Measurements from ENCODE around the gene DNAAF3.
"Not testable (repeated sequence)": the region's sequence is repeated elsewhere in the genome, so short reads cannot be mapped to it uniquely, and the experiment has no call there.

DNAAF3 gene

DNA sequence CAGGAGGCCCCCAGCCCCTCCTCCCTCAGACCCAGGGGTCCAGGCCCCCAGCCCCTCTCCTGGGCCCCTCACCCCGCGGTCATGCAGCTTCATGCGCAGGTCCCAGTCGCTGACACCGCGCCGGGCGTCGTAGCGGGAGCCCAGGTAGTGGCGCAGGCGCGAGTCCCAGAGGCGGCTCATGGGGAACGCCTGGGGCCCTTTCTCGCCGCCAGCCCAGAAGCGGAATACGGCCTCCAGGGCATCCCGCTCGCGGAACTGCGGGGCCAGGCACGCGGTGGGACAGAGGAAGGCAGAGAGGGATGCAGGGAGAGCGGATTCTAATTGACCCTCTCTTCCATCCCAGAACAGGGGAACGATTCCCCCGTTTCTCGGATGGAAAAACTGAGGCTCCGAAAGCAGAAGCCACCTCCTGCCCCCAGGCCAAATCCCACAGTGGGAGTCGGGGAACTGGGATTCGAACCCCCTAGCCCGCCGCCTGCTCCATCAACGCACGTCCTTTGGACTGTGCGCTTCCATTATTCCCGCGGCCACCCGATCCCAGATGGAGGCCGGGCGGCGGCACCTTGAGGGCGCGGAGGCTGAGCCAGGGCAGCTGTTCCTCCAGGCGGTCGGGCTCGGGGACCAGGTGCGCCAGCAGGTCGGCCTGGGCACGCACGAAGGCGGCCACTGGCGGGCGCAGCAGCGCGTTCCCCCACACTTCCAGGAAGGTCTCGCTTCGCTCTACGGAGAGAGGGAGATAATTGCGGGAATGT is 4.7 kb downstream of the DNAAF3 start:
- Histone ChIP-seq H3K9me3 (ENCODE audit: control insufficient read depth, low read length) (no peaks in the 10 kb centered on the region), H3K27me3 (ENCODE audit: control insufficient read depth, insufficient read depth, low read length, poor library complexity, severe bottlenecking) (peaks cover 13% of the 10 kb centered on the region), H3K36me3 (ENCODE audit: control insufficient read depth, insufficient read depth, low read length) (no peaks in the 10 kb centered on the region), H3K4me1 (ENCODE audit: control insufficient read depth, insufficient read depth, low read length) (peaks cover 17% of the 10 kb centered on the region), H3K4me3 (ENCODE audit: insufficient read depth, low read depth, low read length) (no peak overlapping the region), H3K27ac (ENCODE audit: insufficient read depth, low read depth, low read length, poor library complexity, severe bottlenecking) (no peak overlapping the region)
- 92% methylated on average over 54 to 58 of the region's 61 CpGs for WGBS, 2 experiments

DNA sequence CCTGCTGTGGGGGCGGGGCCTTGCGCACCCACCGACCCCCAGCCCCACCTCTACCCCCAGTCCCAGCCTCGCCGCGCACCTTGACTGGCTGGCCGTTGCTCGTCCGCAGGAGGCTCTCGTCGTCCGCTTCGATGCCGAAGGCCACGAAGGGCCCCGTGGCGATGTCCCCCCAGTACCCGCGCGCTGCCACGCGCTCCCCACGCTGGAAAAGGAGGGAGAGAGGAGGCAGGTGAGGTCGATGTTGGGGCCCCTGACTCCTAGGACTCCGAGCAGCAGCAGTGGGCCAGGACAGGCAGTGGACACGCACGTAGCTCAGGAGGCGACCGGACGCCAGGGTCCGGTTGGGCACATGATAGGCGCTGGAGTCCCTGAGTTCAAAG is 5.4 kb downstream of the DNAAF3 start:
- Histone ChIP-seq H3K36me3 (ENCODE audit: control insufficient read depth, insufficient read depth, low read length) (no peaks in the 10 kb centered on the region), H3K9me3 (ENCODE audit: control insufficient read depth, low read length) (no peaks in the 10 kb centered on the region), H3K4me1 (ENCODE audit: control insufficient read depth, insufficient read depth, low read length) (peaks cover 17% of the 10 kb centered on the region), H3K27me3 (ENCODE audit: control insufficient read depth, insufficient read depth, low read length, poor library complexity, severe bottlenecking) (peaks cover 13% of the 10 kb centered on the region), H3K27ac (ENCODE audit: insufficient read depth, low read depth, low read length, poor library complexity, severe bottlenecking) (no peak overlapping the region), H3K4me3 (ENCODE audit: insufficient read depth, low read depth, low read length) (no peak overlapping the region)
- 41 to 46% methylated on average over 32 of the region's 32 CpGs for WGBS, 2 experiments

DNA sequence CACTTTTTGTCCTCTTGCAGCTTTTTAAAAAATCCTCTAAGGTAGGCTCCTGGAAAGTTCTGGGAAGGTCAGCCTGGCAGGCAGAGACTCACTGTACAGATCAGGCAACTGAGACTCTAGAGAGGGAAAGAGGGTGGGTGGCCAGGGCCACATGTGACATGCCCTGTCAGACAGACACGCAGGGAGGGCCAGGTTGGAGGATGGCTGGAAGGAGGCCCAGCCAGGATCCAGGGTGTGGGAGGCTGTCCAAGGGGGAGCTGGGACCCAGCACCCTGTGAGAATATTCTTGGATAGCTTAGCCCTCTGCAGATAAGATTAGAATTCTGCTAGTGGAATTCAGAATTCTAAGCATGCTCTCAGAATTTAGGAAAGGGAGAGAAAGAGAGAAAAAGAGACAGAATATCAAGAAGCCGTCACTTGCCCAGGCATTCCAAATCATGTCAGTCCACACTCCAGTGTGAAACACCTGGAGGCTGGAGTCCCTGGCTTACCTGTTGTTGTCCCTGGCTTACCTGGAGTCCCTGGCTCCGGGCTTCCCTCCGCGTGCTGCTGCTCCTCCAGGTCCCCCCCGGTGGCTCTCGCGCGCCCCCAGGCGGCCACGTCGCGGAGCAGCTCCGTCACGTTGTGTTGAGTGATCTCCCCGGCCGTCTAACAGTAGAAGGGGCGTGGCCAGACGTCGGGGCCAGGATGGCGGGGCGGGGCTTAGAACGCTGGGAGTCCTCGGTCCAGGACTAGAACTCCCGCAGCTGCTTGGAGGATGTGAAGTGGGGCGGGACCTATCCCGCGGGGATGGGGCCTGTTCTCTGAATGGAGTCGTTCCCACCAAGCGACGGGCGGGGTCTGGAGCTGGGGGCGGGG is 6.1 kb downstream of the DNAAF3 start:
- Histone ChIP-seq H3K4me3 (ENCODE audit: insufficient read depth, low read depth, low read length) (no peak overlapping the region), H3K9me3 (ENCODE audit: control insufficient read depth, low read length) (no peaks in the 10 kb centered on the region), H3K36me3 (ENCODE audit: control insufficient read depth, insufficient read depth, low read length) (no peaks in the 10 kb centered on the region), H3K4me1 (ENCODE audit: control insufficient read depth, insufficient read depth, low read length) (peaks cover 17% of the 10 kb centered on the region), H3K27me3 (ENCODE audit: control insufficient read depth, insufficient read depth, low read length, poor library complexity, severe bottlenecking) (peaks cover 13% of the 10 kb centered on the region), H3K27ac (ENCODE audit: insufficient read depth, low read depth, low read length, poor library complexity, severe bottlenecking) (no peak overlapping the region)
- WGBS, 2 experiments = 4 to 5% methylated on average over 33 of the region's 33 CpGs

DNA sequence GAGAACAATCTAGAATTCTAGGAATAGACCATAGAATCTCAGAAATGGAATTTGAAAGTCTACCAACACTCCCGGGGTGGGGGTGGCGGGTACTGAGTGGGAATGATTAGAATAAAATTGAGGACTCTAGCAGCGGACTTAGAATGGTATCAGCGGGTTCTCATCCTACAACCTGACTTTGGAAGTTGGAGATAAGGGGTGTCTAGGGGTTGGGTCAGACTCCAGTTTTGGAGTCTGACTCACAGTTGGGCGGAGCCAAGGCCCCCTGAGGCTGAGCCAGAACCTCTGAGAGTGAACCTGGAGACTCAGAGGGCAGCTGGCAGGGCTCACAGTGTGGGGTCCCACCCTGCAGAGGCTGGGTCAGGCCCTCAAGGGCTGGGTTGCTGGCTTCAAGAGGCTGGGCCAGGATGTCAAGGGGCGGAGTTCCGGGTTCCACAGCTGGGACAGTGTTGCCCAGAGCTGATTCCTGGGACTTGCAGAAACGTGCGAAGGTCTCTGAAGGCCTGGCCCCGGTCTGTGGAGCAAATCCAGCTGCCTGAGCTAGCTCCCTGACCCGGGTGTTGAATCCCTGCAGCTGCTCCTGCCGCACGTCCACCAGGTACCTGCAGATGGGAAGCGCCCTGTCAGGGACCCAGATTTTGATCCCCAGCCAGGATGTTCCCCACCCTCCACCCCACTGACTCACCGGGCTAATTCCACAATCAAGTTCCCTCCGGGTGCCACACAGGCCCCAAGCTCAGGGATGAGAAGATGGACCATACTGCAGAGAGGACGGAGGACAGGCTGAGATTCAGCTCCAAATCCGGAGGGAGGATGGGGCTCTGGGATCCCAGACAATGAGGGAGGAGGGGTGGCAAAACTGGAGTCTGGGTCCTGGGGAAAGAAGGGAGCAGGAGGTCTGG is 7.3 kb downstream of the DNAAF3 start:
- H3K36me3 ChIP-seq (ENCODE audit: control insufficient read depth, insufficient read depth, low read length) = no peaks in the 10 kb centered on the region
- H3K27me3 ChIP-seq (ENCODE audit: control insufficient read depth, insufficient read depth, low read length, poor library complexity, severe bottlenecking) = peaks cover 13% of the 10 kb centered on the region
- no peak overlapping the region for H3K27ac ChIP-seq (ENCODE audit: insufficient read depth, low read depth, low read length, poor library complexity, severe bottlenecking)
- H3K4me3 ChIP-seq (ENCODE audit: insufficient read depth, low read depth, low read length) = no peak overlapping the region
- H3K9me3 ChIP-seq (ENCODE audit: control insufficient read depth, low read length) = no peaks in the 10 kb centered on the region
- 66 to 72% methylated on average over 18 of the region's 18 CpGs for WGBS, 2 experiments
- H3K4me1 ChIP-seq (ENCODE audit: control insufficient read depth, insufficient read depth, low read length) = peaks cover 17% of the 10 kb centered on the region

DNA sequence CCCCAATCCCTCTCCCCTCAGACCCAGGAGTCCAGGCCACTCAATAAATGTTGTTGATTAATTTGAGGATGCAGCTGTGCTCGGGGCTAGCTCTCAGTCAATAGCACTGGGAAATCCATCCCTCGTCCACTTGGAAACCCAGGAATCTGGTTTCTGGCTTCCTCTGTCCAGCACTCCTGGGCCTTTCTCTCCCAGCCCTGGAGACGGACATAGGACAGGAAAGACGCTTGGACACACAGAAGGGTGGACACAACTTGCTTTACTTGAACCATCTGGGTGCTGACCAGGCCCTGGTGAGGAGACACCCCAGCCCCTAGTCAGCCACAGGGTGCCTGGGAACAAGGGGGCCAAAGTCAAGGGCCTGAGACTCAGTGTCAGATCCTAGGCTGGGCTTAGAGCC is 8.0 kb downstream of the DNAAF3 start:
- peaks cover 17% of the 10 kb centered on the region for H3K4me1 ChIP-seq (ENCODE audit: control insufficient read depth, insufficient read depth, low read length)
- no peaks in the 10 kb centered on the region for H3K36me3 ChIP-seq (ENCODE audit: control insufficient read depth, insufficient read depth, low read length)
- no peaks in the 10 kb centered on the region for H3K9me3 ChIP-seq (ENCODE audit: control insufficient read depth, low read length)
- H3K27me3 ChIP-seq (ENCODE audit: control insufficient read depth, insufficient read depth, low read length, poor library complexity, severe bottlenecking) = peaks cover 13% of the 10 kb centered on the region
- WGBS, 2 experiments = 86 to 89% methylated on average over 4 of the region's 4 CpGs
- H3K27ac ChIP-seq (ENCODE audit: insufficient read depth, low read depth, low read length, poor library complexity, severe bottlenecking) = no peak overlapping the region
- H3K4me3 ChIP-seq (ENCODE audit: insufficient read depth, low read depth, low read length) = no peak overlapping the region

DNA sequence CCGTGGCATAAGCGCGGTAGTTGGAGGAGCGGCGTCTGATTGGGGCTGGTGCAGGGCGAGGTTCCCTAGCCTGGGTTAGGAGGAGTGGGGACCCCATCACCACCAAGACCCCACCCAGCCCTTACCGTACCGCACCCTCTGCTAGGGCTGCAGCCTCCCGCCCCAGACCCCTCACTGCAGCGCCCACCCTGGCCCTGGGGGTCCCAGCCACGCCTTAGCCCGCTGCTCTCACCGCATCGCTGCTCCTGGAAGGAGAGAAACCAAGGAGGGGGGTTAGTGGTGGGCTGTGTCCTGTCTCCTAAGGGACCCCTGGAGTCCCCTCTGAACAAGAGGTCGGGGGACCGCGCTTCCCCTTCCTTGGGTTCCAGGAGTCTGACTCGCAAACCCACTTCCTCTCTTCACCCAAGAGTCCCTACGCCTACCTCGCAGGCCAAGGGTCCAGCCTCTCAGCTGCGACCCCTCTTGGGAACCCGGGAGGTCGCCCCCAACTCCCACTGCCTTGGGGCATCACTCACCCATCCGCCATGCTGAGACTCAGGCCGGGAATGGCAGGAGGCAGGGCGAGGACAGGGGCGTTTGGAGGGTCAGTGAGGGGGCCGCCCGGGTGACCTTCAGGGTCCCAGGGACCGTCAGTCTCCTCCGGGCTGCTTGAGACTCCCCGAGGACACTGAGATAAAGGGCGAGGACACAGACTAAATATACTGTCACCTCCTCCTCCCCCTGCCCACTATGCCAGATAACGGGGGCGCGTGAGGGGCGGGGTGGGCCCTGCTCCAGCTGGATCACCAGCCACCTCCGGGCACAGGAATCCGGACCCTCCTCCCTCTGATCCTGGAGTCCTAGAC is 9.1 kb downstream of the DNAAF3 start, which contains the start of gene TNNI3:
TNNI3 (minus strand) TSS at position 669 of the 845 bp plus-strand sequence; CDS start at position 526, 143 bp downstream.
- Histone ChIP-seq H3K36me3 (ENCODE audit: control insufficient read depth, insufficient read depth, low read length) (no peaks in the 10 kb centered on the region), H3K4me1 (ENCODE audit: control insufficient read depth, insufficient read depth, low read length) (peaks cover 17% of the 10 kb centered on the region), H3K27ac (ENCODE audit: insufficient read depth, low read depth, low read length, poor library complexity, severe bottlenecking) (no peak within 1 kb of the TSS), H3K4me3 (ENCODE audit: insufficient read depth, low read depth, low read length) (peak within 1 kb of the TSS; percentile 44), H3K27me3 (ENCODE audit: control insufficient read depth, insufficient read depth, low read length, poor library complexity, severe bottlenecking) (peaks cover 13% of the 10 kb centered on the region), H3K9me3 (ENCODE audit: control insufficient read depth, low read length) (no peaks in the 10 kb centered on the region)
- 83 to 86% methylated on average over 39 of the region's 39 CpGs for WGBS, 2 experiments

DNA sequence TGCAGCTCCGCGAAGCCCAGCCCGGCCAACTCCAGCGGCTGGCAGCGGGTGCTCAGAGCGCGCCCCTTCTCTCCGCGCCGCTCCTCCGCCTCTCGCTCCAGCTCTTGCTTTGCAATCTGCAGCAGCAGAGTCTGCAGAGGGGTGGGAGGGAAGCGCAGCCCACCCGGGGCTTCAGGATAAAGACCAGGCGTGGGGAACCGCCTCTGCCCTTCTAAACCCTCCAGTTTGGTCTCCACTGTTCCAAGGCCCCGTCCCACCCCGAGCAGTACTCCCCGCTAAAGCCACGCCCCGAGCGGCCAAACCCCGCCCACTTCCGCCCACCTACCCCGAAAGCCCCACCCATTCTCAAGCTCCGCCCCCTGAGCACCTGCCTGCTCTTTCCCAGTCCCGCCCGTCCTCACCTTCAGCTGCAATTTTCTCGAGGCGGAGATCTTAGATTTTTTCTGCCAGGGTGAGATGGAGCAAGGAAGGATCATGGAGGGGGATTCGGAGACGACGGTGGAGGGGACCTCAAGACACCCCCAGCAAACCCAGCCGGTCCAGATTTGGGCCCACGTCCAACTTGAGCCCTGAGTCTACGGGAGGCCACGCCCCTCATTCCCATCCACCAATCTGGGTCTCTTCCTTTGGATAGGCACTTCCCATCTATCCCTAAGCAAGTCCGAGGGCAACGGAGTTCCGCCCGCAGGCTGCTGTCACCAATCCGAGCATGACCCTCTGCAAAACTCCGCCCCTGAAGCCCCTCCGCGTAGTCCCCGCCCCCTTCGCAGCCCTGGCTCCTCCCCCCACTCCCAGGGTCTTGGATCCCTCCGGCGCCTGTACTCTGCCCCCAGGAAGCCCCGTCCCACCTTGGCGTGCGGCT is 10.0 kb downstream of the DNAAF3 start:
- Histone ChIP-seq H3K36me3 (ENCODE audit: control insufficient read depth, insufficient read depth, low read length) (no peaks in the 10 kb centered on the region), H3K4me3 (ENCODE audit: insufficient read depth, low read depth, low read length) (peak overlapping the region; percentile 44), H3K9me3 (ENCODE audit: control insufficient read depth, low read length) (no peaks in the 10 kb centered on the region), H3K27me3 (ENCODE audit: control insufficient read depth, insufficient read depth, low read length, poor library complexity, severe bottlenecking) (peaks cover 6% of the 10 kb centered on the region), H3K27ac (ENCODE audit: insufficient read depth, low read depth, low read length, poor library complexity, severe bottlenecking) (peak overlapping the region; percentile 48), H3K4me1 (ENCODE audit: control insufficient read depth, insufficient read depth, low read length) (peaks cover 17% of the 10 kb centered on the region)
- 34% methylated on average over 52 of the region's 52 CpGs for WGBS, 2 experiments

DNA sequence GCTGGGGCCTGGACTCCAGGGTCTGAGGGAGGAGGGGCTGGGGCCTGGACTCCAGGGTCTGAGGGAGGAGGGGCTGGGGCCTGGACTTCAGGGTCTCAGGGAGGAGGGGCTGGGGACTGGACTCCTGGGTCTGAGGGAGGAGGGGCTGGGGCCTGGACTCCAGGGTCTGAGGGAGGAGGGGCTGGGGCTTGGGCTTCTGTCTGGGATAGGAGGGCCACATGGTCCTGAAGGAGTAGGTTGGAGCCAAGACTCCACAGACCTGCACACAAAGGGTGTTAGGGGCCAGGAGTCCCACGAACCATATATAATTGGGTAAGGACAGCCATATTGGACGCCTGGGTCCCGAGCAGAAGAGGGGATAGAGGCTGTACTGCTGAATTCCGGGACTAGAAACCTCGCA is 10.6 kb downstream of the DNAAF3 start:
- Histone ChIP-seq H3K4me3 (ENCODE audit: insufficient read depth, low read depth, low read length) (peak overlapping the region; percentile 44), H3K4me1 (ENCODE audit: control insufficient read depth, insufficient read depth, low read length) (peaks cover 17% of the 10 kb centered on the region), H3K27ac (ENCODE audit: insufficient read depth, low read depth, low read length, poor library complexity, severe bottlenecking) (peak overlapping the region; percentile 48)
- 46 to 52% methylated on average over 5 of the region's 5 CpGs for WGBS, 2 experiments
- not testable (repeated sequence) for H3K36me3 ChIP-seq (ENCODE audit: control insufficient read depth, insufficient read depth, low read length); H3K27me3 ChIP-seq (ENCODE audit: control insufficient read depth, insufficient read depth, low read length, poor library complexity, severe bottlenecking); H3K9me3 ChIP-seq (ENCODE audit: control insufficient read depth, low read length)
